Neural progenitor cell (in vitro differentiated cells): ENCODE results near the gene TRIO.

Experiments used
- EZH2 ChIP-seq: fragments of 200-600 bp; sonication (generic); IDR thresholded peaks from 2 replicates; pipeline ENCODE4 v1.6.1; 2017; ENCODE audit warnings: antibody characterized with exemption, mild to moderate bottlenecking, moderate library complexity
- EZH2phosphoT487 ChIP-seq: fragments of 200-600 bp; sonication (generic); IDR thresholded peaks from 2 replicates; pipeline ENCODE4 v1.6.1; 2017; ENCODE audit warnings: antibody characterized with exemption
- TF ChIP-seq, protein P1 (sequence below): fragments of 200-600 bp; sonication (generic); IDR thresholded peaks from 2 replicates; pipeline ENCODE4 v1.5.1; 2017; ENCODE audit warnings: antibody characterized with exemption, mild to moderate bottlenecking

DNA sequence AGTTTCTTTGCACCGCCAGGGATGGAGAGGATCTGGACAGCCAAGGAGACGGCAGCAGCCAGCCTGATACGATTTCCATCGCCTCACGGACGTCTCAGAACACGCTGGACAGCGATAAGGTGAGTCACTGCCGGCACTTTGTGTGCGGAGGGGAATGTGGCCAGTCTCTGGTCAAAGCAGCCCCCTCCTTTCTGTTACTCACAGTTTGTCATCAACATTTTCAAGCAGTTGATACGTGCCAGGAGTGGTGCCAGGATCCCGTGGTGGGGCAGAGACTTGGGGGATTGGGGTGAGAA is 263.4 kb downstream of the TRIO start:
- TF ChIP-seq, protein P1, sequence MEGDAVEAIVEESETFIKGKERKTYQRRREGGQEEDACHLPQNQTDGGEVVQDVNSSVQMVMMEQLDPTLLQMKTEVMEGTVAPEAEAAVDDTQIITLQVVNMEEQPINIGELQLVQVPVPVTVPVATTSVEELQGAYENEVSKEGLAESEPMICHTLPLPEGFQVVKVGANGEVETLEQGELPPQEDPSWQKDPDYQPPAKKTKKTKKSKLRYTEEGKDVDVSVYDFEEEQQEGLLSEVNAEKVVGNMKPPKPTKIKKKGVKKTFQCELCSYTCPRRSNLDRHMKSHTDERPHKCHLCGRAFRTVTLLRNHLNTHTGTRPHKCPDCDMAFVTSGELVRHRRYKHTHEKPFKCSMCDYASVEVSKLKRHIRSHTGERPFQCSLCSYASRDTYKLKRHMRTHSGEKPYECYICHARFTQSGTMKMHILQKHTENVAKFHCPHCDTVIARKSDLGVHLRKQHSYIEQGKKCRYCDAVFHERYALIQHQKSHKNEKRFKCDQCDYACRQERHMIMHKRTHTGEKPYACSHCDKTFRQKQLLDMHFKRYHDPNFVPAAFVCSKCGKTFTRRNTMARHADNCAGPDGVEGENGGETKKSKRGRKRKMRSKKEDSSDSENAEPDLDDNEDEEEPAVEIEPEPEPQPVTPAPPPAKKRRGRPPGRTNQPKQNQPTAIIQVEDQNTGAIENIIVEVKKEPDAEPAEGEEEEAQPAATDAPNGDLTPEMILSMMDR = no peak
- TF ChIP-seq EZH2 (no peak), EZH2phosphoT487 (no peak)
